Kidney glomerular epithelial cell (primary cell): Measurements from ENCODE around the gene AGO3.
"Not testable (repeated sequence)": the region's sequence is repeated elsewhere in the genome, so short reads cannot be mapped to it uniquely, and the experiment has no call there.

Experiments used
- DNase-seq: peaks from one replicate; lab custom pipeline; 2025; lab: John Stamatoyannopoulos, UW

The AGO3 gene

GRCh38 chr1:35925741-35926140 lies 5.2 kb upstream of the AGO3 start:
- no peak for DNase-seq

- DNase-seq: no peak
Measured at GRCh38 chr1:35927472-35927871, 3.4 kb upstream of the AGO3 start.

- peak; percentile 53 for DNase-seq
Measured at GRCh38 chr1:35929730-35930592, 944 bp upstream of the AGO3 start.

DNA sequence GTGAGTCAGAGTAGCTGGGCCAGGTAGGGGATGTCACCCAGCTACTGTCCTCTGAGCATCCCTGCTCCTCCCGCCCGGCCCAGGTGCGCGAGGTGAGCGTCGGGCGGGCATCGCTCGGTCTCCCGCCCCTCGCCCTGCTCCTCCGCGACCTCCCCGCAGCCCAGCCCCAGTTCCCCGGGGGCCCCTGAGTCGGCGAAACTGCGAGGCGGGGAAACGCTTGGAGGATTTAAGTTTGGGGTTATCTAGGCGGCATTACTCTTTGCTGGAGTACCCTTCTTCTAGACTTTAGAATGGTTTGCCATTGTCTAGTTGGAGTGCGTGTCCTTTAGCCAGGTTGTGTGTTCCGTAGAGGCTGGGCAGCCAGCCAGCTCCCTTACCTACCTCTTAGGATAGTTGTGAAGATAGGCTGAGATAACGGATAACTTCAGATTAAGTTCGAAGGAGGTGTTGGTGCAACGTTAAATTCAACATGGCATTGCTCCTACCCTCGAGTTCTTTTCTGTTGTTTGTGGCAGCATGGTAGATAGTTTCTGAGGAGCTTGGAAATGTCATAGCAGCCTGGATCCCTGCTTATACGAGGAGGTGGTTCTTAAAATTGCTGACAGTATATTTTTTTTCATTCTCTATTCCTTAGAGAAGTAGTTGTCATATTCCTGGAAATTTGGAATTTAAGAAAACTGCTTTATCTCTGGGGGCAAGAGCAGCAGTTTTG lies 697 bp downstream of the AGO3 start:
- DNase-seq: peak; percentile 17

- no peak for DNase-seq
Measured at GRCh38 chr1:35932158-35932636, 1.3 kb downstream of the AGO3 start.

DNA sequence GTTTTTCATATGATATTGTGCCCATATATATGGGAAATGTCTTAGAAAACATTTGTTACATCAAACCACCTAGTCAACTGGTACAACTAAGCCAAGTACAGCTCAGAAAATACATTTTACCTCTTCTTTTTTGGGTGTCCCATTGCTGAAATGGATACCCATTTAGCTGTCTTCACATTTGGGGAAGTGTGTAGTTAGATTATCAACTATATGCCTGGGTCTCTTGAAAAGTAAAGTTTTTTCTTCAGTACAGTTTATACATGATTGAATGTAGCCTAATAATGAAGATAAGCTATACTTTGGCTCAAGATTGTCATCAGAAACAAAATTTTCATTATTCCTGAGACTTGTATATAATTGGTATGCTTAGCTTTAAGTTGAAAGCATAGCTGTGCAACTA lies 2.0 kb downstream of the AGO3 start:
- no peak for DNase-seq

DNA sequence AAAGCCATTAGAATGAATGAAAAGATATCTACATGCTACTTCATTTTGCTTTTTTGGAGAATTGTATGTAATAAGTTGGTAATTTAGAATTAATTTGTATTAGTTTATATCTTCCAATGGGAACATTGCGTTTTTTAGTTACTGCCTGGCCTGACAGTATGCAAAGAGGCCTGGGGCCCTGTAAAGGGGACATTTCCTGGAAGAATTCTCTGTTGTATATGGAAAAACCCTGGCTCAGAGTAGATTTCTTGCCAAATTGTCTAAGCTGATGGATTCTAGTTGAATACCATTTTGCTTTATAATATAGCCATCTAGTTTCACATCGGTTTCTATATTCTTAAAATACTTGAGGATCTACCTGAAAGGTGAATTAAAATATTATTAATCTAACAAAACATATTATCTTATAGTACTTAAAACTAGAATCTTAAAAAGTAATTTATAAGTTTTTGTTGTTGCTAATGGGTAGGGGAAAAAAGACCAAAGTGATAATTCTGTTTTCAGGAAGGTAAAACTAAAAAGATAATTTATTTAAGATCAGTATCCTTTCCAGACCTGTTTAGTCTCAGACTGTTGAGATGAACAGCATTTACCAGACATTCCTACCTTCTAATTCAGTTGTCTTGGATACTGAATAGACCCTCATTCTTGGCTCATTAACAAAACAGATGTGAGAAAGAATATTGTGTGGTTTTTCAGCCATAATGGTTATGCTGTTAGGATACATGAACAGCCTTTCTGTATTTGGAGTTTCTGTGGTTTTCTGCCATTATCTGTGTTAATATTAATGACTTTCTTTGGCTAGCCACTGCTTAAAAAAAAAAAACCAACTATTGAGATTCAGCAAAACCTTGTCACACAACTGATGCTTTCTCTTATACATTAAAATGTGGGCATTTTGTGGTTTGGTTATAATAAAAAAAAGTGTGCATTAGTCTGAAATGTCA lies 4.8 kb downstream of the AGO3 start:
- DNase-seq: no peak

DNA sequence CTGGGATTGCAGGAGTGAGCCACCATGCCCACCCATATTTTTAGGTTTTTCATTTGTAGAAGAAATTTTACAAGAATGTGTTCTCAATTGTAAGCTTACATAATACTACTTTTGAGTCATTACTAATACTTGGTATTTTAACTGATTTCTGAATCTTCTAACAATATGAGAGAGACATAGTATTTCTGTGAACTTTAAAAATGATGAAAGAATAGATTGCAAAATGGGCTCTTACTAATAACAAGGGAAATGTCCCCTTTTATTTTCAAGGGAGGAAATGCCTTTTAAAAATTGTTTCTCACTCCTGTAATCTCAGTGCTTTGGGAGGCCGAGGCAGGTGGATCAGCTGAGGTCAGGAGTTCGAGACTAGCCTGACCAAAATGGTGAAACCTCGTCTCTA lies 5.9 kb downstream of the AGO3 start:
- no peak for DNase-seq

GRCh38 chr1:35939484-35939883 lies 8.6 kb downstream of the AGO3 start:
- DNase-seq: no peak

DNA sequence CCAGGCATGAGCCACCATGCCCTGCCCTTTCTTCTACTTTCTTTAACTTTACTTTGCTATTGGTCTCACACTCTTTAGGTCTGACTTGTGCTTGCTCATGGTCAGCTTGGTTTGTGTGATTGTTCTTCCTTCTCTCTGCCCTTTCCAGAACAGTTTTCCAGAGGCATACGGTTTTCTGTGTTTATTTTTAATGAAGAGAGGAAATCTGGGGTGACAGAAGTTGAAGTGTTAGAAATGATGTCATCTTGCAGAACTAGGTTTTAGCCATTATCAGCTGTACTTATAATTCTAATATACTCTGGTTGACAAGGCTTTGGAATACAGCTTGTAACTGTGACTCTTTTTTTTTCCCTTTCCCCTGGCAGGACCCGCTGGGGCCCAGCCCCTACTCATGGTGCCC lies 14.4 kb downstream of the AGO3 start:
- DNase-seq: no peak

GRCh38 chr1:35947547-35947946 lies 16.6 kb downstream of the AGO3 start:
- no peak for DNase-seq

- DNase-seq: no peak
Measured at GRCh38 chr1:35958558-35958957, 27.7 kb downstream of the AGO3 start.

DNA sequence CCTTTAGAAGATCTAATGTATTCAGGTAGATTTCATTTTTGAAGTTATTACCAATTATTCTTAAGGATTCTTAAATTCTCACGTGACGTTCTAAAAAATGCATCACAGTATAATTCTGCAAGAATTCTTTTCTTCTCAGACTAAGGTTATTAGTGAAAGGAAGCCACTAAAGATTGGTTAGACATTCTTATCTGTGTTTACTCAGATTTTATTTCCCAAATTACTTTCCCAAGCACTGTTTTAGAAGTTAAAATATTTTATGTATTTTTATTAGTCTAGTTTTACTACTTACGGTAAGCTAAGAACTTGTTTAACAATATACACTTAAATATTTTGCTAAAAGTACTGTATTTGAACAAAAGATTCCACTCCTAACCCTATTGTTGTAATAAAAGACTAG lies 28.4 kb downstream of the AGO3 start:
- no peak for DNase-seq

DNA sequence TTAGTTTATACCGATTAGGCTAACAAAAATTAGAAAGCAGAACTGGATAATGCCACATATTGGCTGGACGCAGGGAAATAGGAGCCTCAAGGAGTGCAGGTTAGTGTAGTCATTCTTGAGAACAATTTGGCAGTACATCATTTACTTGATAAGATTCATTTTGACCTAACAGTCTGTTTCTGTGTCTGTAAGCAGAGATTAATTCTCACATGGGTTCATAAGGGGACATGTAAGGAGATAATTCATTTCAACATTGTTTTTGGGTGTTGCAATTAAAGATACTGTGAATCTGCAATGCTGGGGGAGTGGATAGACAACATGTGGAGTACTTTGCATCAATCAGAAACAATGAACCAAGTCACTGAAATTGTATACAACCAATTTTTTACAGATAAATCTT lies 32.0 kb downstream of the AGO3 start:
- DNase-seq: no peak

GRCh38 chr1:35964277-35964676 lies 33.4 kb downstream of the AGO3 start:
- not testable (repeated sequence) for DNase-seq

DNA sequence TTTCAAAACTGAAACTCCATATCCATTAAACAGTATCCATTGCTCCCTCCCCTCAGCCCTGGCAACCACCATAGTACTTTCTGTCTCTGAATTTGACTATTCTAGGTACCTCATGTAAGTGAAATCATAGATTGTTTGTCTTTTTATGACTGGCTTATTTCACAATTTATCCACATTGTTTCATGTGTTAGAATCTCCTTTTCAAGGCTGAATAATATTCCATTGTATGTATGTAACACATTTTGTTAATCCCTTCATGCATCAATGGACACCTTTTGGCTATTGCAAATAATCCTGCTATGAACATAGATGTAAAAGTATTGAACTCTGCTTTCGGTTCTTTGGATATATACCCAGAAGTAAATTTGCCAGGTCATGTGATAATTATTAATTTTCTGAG lies 37.5 kb downstream of the AGO3 start:
- no peak for DNase-seq

GRCh38 chr1:35971601-35972000 lies 40.7 kb downstream of the AGO3 start:
- no peak for DNase-seq

- peak; percentile 8 for DNase-seq
Measured at GRCh38 chr1:35972631-35973030, 41.7 kb downstream of the AGO3 start.

- DNase-seq: no peak
Measured at GRCh38 chr1:35980090-35980489, 49.2 kb downstream of the AGO3 start.

DNA sequence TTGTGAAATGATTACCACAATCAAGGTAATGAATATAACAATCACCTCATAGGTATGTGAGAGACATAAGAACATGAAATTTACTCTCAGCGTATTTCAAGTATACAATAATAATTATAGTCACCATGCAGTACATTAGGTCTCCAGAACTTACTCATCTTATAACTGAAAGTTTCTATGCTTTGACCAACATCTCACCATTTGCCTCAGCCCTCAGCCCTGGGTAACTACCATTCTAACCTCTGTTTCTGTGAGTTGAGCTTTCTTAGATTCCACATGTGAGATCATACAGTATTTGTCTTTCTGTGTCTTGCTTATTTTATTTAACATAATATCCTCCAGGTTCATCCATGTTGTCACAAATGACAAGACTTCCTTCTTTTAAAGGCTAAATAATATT lies 57.3 kb downstream of the AGO3 start:
- DNase-seq: no peak

DNA sequence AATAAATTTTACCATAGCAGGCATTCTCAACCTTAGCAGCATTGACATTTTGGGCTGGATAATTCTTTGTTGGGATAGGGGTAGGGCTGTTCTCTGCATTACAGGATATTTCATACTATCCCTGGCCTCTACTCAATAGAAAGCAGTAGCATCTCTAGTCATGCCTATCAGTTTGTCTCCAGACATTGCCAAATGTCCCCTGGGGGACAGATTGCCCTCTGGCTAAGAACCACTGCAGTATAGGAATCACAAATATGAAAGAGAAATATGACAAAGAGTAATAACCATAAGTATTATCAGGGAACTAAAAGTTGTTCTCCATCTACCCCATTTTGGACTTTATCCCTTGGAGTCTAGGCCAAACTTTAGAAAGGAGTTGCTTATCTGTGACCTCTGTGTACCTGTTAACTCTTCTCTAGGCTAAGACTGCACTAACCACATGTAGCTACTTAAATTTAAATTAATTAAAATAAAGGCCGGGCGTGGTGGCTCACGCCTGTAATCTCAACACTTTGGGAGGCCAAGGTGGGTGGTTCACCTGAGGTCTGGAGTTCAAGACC lies 76.1 kb downstream of the AGO3 start:
- DNase-seq: no peak

DNA sequence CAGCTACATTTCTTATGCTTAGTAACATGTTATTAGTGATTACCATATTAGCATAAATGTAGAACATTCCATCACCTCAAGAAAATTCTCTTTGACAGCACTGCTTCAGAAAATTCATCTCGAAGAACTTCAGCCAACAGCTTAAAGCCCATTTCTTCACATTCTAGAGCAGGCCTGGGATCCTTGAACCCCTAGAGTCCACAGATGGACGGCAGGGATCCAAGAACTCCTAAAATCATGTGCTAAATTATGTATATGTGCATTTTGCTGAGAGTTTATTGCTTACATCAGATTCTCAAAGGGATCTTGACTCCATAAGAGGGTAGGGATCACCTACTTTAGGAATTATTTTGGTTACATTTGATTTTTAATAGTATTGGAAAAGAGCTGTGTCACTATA lies 76.8 kb downstream of the AGO3 start:
- DNase-seq: no peak
